ENCODE measurements around the gene STK10.
A peak's percentile ranks its signal among the peaks of the same experiment; 100 is the strongest.

Gene STK10

GRCh38 chr5:172223901-172224873, 36.2 kb upstream of the STK10 start:
- no peak for TF ChIP-seq CTCF (IDR thresholded peaks at IDR 0.05; ENCODE audit: extremely low read depth, insufficient read depth, missing control alignments)
- DNase-seq (ENCODE audit: low spot score) = peak; percentile 45
- in situ Hi-C loops (cut with MboI; ENCODE audit: low pct_unique_long_range_greater_than_20kb, low sequenced_read_pairs, unreplicated experiment) = no loop called here

- in situ Hi-C loops (cut with MboI; ENCODE audit: low pct_unique_long_range_greater_than_20kb, low sequenced_read_pairs, unreplicated experiment) = no loop called here
- no peak for TF ChIP-seq CTCF (IDR thresholded peaks at IDR 0.05; ENCODE audit: extremely low read depth, insufficient read depth, missing control alignments)
- DNase-seq (ENCODE audit: low spot score) = no peak
Observed at GRCh38 chr5:172219296-172219695, 31.3 kb upstream of the STK10 start.

GRCh38 chr5:172216345-172216744, 28.3 kb upstream of the STK10 start:
- no peak for TF ChIP-seq CTCF (IDR thresholded peaks at IDR 0.05; ENCODE audit: extremely low read depth, insufficient read depth, missing control alignments)
- no peak for DNase-seq (ENCODE audit: low spot score)
- in situ Hi-C loops (cut with MboI; ENCODE audit: low pct_unique_long_range_greater_than_20kb, low sequenced_read_pairs, unreplicated experiment) = no loop called here

GRCh38 chr5:172213126-172213525, 25.1 kb upstream of the STK10 start:
- TF ChIP-seq CTCF (IDR thresholded peaks at IDR 0.05; ENCODE audit: extremely low read depth, insufficient read depth, missing control alignments) = no peak
- no peak for DNase-seq (ENCODE audit: low spot score)
- in situ Hi-C loops (cut with MboI; ENCODE audit: low pct_unique_long_range_greater_than_20kb, low sequenced_read_pairs, unreplicated experiment) = no loop called here

GRCh38 chr5:172211676-172212075, 23.7 kb upstream of the STK10 start:
- TF ChIP-seq CTCF (IDR thresholded peaks at IDR 0.05; ENCODE audit: extremely low read depth, insufficient read depth, missing control alignments) = no peak
- in situ Hi-C loops (cut with MboI; ENCODE audit: low pct_unique_long_range_greater_than_20kb, low sequenced_read_pairs, unreplicated experiment) = no loop called here
- DNase-seq (ENCODE audit: low spot score) = no peak

- in situ Hi-C loops (cut with MboI; ENCODE audit: low pct_unique_long_range_greater_than_20kb, low sequenced_read_pairs, unreplicated experiment) = no loop called here
- DNase-seq (ENCODE audit: low spot score) = no peak
- no peak for TF ChIP-seq CTCF (IDR thresholded peaks at IDR 0.05; ENCODE audit: extremely low read depth, insufficient read depth, missing control alignments)
Observed at GRCh38 chr5:172209714-172210113, 21.7 kb upstream of the STK10 start.

Data from GM13977 (cell line).